ENCODE results near the gene UQCC5.

The UQCC5 gene

DNA sequence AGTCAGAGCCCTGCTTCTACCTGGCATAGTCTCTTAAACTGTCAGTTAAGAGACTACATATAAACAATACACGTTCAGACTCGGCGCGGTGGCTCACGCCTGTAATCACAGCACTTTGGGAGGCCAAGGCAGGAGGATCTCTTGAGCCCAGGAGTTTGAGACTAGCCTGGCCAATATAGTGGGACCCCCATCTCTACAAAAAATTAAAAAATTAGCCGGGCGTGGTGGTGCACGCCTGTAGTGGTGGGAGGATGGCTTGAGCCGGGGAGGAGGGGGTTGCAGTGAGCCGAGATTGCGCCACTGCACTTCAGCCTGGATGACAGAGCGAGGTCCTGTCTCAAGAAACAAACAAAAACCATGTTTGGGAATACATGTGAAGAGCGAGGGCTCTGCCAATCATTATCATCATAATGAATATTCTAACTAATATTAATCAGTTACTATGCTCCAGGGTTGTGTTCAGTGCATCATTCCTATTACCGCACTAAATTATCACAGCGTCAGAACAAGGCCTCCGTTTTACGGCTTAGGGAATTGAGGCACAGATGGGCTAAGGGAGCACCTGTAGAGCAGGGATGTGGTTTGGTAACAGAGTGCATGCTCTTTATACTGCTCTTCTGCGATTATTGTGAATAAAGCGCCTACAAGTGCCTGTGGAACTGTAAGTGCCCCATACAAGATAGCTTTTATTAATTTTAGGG is 844 bp upstream of the UQCC5 start:
- DNase-seq = no peak

DNA sequence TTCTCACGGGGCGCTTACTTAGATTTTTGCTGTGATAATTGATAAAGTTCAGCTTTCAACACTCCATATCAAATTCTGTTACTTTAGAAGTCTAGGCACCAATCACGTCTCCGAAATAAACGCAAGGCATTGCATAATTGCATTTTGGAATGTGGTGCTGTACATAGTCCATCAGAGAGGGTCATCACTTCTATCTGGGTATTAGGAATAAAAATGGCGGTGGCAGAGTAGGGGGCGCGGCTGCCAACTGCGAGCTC is 365 bp upstream of the UQCC5 start:
- DNase-seq = no peak

GRCh38 chr3:52537165-52537620 is 788 bp downstream of the UQCC5 start:
- no peak for DNase-seq

GRCh38 chr3:52537726-52538421 is 1.5 kb downstream of the UQCC5 start:
- no peak for DNase-seq

- no peak for DNase-seq
These were observed 2.7 kb downstream of the UQCC5 start for GRCh38 chr3:52539010-52539653.

DNA sequence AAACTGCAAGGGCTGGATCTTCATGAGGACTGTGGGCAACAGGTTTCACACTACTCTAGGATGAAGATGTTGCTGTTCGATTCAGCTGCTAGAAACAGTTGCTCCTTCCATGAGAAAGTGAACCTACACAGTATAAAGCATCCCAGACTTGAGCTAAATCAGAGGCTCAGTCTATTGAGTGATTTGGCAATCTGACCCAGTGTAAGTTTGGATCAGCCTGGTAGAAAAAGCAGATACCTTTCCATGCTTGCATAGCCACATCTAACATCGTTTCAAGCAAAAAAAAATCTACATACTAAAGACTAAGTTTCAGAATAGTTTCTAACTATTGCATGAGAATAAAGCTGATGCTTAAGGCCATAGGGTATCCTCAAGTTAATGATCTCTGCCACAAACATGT is 4.6 kb downstream of the UQCC5 start:
- DNase-seq = no peak

- no peak for DNase-seq
These were observed 8.5 kb downstream of the UQCC5 start for GRCh38 chr3:52544937-52545336.

- no peak for DNase-seq
These were observed 9.9 kb downstream of the UQCC5 start for GRCh38 chr3:52546111-52546901.

GRCh38 chr3:52547143-52547542 is 10.7 kb downstream of the UQCC5 start:
- DNase-seq = no peak

DNA sequence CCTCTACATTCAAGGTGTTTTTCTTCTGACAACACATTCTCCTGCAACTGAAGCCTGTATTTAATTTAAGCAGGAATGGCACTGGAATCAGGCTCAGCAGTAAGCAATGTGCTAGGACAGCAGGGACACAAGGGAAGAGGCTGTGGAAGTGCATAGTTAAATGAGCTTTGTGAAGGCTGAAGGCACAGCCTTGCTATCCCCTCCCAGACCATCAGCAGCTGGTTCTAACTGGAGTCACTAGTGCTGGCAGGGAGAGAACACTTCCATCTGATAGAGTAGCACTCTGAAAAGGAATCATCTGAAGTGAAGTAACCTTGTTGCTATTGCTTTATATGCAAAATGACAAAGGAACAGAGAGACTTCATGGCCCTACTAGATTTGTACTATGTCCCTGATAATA is 14.7 kb downstream of the UQCC5 start:
- DNase-seq = no peak

DNA sequence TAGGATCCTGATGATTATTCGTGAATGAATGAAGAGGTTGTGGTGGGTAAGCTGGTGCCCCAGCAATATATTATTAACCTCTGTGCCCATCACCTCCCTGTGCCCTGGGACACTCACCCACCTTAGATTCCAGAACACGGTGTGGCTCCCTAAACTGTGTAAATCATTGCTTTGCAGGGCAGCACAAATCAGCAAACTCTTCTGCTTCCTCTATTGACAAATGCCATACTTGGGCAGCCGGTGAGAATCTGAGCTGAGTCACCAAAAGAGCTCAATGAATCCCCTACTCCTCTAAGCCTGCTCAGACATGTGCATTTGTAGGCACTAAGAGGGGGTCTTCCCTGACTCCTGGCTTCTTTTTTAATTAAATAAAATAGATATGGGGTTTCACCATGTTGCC is 15.7 kb downstream of the UQCC5 start:
- DNase-seq = no peak

DNA sequence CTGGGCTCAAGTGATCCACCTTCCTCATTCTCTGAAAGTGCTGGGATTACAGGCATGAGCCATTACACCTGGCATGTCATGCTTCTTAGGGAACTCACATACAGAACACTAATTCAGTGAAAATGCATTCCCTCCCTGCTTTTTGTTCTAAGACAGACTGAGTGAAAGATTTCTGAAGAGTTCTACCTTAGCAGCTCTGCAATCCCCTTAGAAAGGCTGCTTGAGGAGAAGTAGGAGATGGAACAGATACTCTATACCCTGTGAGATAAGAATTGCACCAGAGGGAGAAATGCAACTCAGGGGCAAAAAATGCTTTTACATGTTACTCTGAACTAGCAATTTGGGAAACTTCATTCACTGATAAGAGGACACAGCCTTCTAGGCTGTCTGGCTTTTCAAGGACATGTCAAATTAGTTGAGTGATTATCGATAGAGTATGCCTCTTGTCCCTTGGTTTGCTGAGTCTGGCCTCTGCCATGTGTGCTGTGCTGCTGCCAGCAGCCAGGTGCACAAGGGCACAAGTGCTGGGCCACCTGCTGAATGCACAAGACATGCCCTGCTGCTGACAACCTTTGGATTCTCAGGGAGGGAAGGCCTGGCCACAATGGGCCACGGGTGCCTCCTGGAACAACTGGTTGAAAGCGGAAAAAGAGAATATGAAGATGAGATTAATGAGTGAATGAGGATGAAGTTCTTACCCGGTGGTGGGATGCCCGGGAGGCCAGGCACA is 17.8 kb downstream of the UQCC5 start:
- no peak for DNase-seq

DNA sequence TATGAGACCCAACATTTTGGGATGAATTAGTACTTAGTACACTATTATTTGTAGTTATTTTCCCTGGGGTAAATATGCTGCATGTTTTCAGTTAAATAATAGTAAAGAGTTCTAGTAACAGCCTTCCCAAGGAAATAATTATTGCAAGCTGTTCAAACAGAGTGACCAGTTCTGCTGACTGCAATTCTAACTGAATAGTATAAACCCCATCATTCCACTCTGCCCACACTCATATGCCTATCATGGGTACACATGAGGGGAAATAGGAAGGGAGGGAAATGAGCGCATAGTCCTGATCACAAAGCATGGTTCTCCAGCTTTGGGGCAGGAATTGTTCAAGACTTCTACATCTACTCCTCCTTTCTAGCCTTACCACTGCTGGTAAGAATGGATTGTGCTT is 18.7 kb downstream of the UQCC5 start:
- no peak for DNase-seq

DNA sequence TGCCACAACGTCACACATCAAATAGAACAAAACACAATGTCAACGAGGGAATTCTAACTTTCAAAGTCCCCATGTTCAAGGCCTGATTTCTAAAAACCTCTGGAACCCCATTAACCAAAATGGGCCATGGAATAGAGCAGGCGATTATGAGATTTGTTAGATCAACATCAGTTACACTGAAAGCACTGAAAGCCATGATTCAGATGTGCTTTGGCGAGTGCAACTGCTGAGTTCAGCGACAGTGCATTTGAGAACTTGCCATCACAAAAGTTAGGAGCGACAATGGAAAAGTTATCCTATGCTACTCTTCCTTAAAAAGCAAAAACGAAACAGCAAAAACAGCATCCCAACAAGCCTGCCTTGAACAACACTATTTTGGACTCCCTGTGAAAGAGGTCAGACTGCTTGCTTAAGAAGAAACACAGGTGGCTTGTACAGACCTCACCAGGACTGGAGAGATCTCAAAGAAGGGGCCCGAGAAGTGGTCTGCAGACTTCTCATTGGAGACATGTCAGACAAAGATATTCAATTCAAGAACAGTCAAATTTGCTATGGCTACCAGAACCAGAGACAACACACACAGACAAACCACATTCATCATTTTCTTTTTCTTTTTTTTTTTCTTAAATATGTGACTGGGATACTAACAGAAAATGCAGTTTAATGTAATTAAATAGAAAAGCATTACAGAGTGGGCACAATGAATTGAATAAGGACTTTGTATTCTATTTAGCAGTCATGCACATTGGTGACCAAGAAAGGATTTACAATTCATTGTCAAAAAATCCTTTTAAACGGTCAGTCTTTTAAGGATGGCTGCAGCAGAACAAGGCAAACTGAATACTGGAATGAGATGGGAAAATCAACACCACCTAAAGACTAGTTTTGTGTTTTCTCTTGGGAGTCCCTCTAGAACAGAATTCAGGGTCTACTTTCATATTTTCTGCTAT is 20.9 kb downstream of the UQCC5 start:
- DNase-seq = no peak

DNA sequence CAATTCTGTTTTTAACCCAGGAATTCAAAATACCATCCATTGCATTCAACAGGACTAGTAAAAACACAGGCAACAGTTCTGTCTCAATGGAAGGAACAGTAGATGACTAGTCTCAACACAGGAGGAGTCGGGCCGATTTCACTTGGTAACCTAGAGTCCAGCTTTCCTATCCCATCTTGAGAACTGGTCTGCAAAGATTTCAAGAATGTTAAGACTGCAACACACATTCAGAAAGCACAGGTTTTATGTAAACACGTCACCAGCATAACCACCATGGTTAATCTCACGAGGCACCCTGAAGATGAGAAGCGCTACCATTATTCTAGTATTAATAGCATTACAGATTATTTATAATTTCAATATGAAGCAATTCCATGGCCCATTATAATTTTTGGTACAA is 22.0 kb downstream of the UQCC5 start:
- no peak for DNase-seq

DNA sequence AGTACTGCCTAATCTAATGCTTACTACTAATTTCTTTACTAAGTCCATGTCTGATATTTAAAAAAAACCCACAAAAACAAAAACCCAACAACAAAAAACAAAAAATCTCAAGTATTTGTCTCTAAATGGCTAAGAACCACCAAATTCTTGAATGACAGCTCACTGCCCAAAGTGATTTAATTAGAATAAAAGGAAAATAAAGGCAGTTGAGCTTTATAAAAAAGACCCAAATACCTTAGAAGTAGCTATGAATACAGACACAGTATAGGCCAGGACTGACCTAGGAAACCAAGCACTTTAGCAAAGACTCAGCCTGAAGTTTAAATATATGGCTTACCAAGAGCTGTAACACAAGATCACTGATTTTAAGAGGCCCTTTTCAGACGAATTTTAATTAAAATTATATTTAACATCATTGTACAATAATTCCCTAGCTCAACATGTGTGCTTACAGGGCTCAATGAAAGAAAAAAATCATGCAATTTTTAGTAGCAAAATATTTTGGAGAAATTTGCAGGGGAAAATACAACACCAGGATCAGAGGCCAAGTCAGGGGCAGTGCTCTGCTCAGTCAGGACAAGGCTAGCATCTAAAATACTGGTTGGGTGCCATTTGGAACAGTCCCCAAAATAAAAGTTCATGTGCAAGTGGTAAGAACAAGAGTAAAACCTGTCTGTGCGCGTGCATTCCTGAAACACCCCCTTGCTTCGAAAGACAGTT is 24.8 kb downstream of the UQCC5 start:
- no peak for DNase-seq

DNA sequence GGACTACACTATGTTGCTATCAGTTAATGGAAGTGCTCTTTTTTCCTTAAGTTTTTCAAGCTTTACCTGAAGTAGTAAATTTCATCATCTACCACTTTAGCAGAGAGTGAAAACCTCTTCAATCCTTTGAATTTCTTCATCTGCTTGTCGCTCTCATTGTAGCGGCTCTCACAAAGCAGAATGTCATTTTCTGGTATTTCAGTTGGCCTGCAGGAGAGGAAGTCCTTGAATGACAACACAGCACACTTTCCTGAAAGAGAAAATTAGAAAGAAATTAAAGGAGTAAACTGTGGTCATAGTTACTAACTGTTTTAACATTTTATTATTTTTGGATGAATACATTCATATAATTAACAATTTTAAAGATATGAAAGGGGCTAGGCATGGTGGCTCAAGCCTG is 27.6 kb downstream of the UQCC5 start:
- DNase-seq = no peak

DNA sequence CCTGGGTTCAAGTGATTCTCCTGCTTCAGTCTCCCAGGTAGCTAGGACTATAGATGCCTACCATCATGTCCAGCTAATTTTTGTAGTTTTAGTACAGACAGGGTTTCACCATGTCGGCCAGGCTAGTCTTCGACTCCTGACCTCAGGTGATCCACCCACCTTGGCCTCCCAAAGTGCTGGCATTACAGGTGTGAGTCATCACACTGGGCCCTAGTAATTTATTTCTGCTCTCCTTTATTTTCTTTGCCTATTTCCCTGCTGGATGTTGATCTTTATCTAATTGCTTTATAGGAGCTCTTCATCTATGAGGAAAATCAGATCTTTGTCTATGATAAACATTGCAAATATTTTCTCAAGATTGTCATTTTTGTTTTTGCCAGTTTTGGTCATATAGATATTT is 31.7 kb downstream of the UQCC5 start:
- no peak for DNase-seq

- DNase-seq = no peak
These were observed 33.7 kb downstream of the UQCC5 start for GRCh38 chr3:52570076-52570475.

- DNase-seq = no peak
These were observed 35.8 kb downstream of the UQCC5 start for GRCh38 chr3:52572221-52572620.
